Ishikawa (cell line): ENCODE results near the gene C16orf90.

Experiments used
- CEBPB ChIP-seq: IDR thresholded peaks from 2 replicates; pipeline ENCODE4 v1.6.1; 2012
- TAF1 ChIP-seq: IDR thresholded peaks from 2 replicates; pipeline ENCODE4 v1.6.1; 2012; ENCODE audit warnings: low read depth, mild to moderate bottlenecking

GRCh38 chr16:3454631-3455147 is 40.6 kb downstream of the C16orf90 start:
- TF ChIP-seq TAF1 (no peak), CEBPB (no peak)
